Effector CD4-positive, alpha-beta T cell (primary cell): Measurements from ENCODE around the gene TMEM120A.

Experiments
- DNase-seq: peaks from one replicate; pipeline ENCODE4 v3.0.0-alpha.2; 2020

The TMEM120A gene

DNA sequence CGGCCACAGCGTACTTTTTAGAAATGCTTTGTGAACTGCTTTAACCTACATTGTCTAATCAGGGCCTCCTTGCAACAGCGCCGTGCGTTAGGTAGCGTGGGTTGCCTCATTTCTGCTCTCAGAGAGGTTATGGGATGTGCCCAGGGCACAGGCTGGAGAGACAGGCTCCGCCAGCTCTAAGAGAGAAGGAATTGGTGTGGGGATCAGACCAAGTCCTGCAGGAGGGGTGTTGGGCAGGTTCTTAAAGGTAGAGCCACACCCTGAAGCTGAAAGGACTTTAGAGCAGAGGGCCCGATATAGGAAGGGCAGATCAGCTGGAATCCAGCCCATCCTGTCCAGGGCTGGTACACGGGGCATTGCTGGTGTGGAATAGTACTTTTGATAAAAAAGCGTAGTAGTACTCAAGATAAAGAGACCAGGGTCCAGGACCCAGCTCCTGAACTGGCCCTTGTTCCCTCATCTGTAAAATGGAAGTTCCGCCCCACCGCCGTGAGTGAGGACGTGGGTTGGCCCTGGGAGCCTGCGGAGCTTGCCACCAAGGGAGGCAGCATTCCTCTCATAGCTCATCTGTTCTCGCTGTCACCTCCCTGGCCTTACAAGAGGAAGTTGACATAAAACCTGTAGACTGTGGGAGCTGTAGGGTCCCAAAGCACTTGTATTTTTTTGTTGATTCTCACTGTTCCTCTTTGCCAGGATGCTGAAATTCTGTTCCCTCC lies 37.2 kb downstream of the TMEM120A start:
- no peak for DNase-seq

DNA sequence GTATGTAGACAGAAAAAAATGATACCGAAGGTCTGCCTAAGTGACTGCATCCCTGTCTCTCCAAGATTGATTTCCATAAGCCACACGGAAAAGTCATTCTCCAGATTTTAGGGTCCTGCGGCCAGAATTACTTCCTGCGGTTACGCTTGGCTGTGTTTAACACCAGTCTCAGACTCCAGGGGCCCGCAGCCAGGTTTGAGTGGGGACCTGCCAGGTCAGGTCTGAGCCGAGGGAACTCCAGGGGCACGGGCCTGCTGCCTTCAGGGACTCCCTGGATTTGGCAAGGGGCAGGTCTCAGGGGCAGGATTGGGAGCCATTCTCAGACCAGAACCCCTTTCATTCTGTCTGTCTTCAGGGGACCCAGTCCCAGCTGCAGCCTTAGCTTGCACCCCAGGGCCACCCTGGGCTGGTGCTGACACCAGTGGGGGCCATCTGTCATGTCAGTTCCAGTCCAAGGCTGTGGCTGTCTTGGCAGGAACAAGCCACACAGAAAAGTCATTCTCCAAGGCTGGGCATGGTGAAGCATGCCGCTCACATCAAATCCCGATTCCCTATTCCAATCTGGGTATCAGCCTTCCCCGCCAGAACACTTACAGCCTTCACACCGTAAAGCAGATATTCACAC lies 39.0 kb downstream of the TMEM120A start:
- no peak for DNase-seq

DNA sequence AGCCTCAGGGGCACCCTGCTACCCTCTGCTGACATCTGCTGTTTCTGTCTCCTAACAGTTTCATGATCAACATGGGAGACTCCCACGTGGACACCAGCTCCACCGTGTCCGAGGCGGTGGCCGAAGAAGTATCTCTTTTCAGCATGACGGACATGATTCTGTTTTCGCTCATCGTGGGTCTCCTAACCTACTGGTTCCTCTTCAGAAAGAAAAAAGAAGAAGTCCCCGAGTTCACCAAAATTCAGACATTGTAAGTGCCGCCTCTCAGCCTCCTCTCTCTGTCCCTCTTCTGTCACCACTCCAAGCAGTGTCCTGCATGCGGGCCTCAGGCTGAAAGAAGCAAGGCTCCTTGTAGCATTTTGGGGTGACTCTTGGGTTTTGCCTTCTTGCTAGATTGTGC lies 40.5 kb downstream of the TMEM120A start:
- DNase-seq: no peak

DNA sequence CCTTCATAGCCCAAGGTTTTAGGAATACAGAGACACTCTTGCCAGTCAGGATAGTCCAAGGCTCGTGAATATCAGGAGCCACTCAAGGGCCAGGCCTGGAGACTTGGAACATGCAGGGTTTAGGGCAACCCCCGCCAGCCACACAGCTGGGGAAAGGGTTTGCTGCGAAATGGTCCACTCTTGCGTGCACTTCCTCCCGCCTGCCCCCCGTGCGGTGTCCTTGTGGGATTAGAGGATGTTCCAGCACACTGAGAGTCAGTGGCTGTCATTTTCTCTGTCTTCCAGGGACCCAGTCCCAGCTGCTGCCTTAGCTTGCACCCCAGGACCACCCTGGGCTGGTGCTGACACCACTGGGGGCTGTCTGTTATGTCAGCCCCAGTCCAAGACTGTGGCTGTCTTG lies 41.0 kb downstream of the TMEM120A start:
- no peak for DNase-seq

DNA sequence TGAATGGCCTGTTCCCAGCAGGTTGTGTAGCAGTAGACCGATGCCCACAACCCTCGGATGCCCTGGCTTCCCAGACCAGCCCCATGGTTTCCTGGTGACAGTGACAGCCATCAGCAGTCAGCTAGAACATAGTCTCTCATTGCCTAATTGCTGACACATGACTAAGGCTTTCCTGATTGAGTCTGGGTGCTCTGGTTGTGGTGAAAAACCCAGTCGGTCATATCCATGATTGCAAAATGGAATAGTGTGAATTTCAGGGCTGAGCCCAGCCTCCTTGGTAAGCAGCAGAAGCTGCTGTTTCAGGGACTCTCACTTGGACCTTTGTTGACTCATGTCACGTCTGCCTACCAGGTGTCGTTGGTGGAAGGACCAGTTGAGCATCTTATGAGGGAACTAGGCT lies 42.9 kb downstream of the TMEM120A start:
- DNase-seq: no peak

DNA sequence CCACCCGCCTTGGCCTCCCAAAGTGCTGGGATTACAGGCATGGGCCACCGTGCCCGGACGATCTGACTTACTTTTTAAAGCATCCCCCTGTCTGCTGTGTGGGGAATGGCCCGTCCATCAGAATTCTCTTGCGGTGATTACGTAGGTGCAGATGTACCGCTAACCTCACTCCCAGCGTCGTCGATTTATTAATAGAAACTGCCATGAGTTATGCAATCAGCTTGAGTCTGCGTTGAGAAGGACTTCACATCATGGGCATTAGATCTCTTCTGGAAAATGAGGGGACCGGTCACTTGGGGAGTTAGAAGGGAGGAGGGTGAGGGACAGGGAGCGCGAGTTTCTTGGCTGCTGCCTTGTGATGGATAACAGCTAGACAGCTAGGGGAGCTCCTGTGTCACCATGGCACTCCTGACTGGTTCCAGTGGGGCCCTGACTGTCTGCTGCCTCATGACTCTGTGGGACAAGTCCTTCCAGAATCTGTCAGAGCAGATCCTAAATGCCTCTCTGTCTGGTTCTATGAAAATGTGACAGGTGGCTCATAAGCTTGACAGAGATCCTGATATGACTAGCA lies 44.2 kb downstream of the TMEM120A start:
- DNase-seq: no peak

DNA sequence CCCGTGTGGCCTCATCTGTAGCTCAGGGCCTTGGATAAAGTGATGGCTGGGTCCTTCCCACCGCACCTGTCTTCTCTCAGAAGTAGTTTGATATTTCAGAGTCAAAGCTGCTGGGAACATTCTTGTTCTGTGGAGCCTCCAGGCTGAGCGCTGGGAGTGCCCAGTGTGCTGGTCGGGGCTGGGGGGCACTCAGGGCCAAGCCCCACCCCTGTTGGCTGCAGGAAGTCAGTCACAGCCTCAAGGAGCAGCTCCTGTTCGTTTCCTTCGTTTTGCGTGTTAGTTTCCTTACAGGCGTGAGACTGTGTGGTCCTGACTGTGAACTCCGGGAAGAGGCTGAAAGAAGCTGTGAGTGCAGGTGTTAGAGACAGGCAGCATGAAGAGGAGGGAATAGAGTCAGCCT lies 46.2 kb downstream of the TMEM120A start:
- no peak for DNase-seq

DNA sequence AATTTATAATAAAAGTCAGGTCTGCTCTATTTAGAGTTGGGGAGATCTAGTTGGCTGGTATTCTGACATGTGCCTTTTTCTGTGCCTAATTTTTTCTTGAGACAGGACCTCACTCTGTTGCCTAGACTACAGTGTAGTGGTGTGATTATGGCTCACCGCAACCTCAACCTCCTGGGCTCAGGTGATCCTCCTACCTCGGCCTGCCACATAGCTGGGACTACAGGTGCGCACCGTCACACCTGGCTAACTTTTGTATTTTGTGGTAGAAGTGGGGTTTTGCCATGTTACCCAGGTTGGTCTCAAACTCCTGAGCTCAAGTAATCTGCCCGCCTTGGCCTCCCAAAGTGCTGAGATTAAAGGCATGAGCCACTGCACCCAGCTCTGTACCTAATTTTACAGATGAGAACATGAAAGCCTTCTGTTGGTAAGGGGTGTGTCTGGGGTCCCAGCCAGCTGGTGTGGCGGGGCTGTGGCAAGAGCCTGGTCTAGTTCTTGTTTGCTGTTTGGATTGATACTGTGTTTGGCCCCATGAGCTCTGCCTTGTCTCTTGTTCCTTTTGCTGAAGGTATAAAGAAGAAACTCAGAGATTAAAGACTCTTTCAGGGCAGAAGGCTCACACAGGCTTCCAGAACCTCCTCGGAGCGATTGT lies 48.1 kb downstream of the TMEM120A start:
- DNase-seq: no peak

DNA sequence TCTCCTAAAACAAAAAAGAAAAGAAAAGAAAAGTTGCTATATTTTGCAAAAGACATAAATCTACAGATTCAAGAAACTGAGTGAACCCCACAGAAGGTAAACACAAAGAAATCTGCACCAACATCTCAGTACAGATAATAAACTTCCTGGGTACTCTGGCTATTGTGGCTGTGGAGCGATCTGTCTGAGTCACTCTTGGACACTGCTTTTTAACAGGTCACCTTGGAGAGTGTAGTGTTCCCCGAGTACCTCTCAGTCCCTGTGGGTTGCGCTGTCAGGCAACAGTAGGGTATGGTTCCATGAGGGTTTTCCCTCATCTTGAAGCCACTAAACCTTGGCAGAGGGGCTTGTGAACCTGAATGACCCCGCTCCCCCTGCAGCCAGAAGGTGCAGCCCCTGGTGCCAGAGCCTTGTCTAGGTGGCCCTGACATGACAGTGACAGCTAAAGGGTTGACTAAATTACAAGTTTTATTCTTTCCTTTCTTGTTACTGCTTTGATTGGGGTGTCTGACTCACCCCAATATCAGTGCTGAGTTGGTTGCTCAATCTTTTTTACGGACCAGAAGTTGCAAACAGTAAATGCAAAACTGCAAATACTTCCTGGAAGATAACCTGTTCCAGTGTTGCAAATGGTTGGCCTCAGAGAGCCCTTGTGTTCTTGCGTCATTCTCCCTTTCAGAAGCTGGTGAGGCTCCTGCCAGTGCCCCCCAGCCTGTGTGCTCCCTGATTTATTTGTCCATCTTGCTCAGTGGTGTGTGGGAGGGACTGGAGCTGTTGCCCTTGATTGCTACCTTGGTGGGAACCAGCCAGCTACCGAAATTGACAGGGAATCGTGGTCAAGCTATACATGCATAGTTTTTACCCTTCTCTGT lies 48.9 kb downstream of the TMEM120A start:
- DNase-seq: no peak

DNA sequence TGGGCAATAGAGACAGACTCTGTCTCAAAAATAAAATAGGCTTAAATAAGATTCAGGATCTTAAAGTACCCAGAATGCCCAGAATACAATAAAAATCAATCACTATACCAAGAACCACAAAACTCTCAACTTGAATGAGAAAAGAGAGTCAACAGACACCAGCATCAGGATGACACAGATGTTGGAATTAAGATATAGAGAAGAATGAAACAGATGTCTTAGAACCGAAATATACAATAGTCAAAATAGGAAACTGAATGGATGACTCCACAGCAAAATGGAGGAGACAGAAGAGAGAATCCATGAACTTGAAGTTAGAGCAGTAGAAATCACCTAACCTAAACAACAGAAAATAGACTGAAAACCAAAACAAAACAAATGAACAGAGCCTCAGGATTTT lies 49.9 kb downstream of the TMEM120A start:
- DNase-seq: no peak

DNA sequence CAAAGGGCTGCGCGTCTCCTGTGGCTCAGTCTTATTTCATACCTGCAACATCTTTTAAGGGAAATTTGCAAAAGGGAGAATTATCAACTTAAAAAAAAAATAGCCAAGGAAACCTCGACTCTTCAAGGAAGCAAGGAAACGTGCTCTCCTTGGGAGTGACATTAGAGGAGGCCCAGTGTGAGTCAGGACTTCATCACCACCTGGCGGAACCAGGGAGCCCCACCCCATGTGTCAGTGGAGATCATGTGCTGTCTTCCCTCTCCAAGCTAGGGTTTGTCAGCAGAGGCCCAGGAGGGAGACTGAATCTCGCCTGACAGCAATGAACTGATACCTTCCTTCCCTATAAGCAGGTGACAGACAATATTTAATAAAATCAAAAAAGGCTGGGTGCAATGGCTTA lies 50.5 kb downstream of the TMEM120A start:
- DNase-seq: no peak

DNA sequence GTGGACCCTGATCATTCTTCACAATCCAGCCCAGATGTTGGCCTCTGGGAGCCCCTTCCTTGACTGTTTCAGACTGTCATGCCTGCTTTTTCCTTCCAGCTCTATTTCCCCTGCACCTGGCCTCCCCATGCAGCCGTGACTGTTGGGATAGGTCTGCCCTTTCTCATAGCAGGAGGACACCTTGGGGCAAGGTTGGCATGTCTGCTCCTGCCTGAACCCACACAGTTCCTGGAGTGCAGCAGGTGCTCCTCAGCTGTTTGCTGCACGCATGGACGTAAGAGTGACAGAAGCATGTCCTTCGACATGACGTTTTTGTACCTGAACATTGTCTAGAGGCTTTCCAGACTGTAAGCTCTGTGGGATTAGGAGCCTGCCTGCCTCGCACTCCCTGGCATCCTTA lies 55.5 kb downstream of the TMEM120A start:
- no peak for DNase-seq

DNA sequence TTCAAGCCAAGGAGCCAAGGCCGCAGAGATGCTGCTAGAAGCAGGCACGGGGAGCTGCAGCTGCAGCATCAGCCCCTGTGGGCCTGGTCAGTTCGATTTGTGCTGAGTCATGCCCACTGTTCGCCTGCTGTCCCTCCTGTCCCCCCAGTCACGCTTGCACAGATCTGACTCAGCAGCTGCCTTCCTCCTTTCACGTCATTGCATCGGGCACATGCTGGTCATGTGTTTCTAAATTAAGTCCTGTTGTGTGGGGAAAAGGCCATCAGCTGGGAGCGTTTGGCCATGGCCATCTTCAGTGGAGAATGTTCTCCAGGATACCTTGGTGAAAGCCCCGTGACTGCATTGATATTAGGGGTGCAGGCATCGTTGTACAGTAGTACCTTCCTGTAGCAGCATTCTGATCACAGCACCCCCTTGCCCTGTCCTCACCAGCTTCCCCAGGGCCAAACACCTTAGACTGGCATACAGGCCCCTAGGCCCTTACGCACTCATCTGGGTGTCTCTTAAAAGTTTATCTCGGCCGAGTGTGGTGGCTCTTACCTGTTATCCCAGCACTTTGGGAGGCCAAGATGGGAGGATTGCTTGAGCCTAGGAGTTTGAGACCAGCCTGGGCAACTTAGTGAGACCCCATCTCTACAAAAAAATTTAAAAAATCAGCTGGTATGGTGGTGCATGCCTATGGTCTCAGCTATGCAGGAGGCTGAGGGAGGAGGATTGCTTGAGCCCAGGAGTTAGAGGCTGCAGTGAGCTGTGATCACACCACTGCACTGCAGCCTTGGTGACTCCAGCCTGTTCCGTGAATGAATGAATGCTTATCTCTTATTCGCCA lies 56.2 kb downstream of the TMEM120A start:
- no peak for DNase-seq
